BLaER1 treated with 17β-estradiol and CSF1 and Interleukin-3, amounts not matched to agents 10 nM and 100 nM (cell line): ENCODE measurements around the gene DIPK1B.
"Not testable (repeated sequence)": the region's sequence is repeated elsewhere in the genome, so short reads cannot be mapped to it uniquely, and the experiment has no call there.

Source experiments
- H3K27ac ChIP-seq, 11 experiments: shearing (Covaris generic); formaldehyde crosslinking; 2 replicates each; pipeline ENCODE4 v1.8.1; 2022
- H3K27me3 ChIP-seq, 11 experiments: shearing (Covaris generic); formaldehyde crosslinking; 2 replicates each; pipeline ENCODE4 v1.8.1; 2022
- H3K36me3 ChIP-seq, 11 experiments: shearing (Covaris generic); formaldehyde crosslinking; 2 replicates each; pipeline ENCODE4 v1.8.1; 2022
- H3K4me1 ChIP-seq, 10 experiments: shearing (Covaris generic); formaldehyde crosslinking; 2 replicates each; pipeline ENCODE4 v1.8.1; 2022
- H3K4me2 ChIP-seq, 11 experiments: shearing (Covaris generic); formaldehyde crosslinking; 2 replicates each; pipeline ENCODE4 v1.8.1; 2022
- H3K4me3 ChIP-seq, 10 experiments: shearing (Covaris generic); formaldehyde crosslinking; 2 replicates each; pipeline ENCODE4 v1.8.1; 2022
- H3K9ac ChIP-seq, 11 experiments: shearing (Covaris generic); formaldehyde crosslinking; 2 replicates each; pipeline ENCODE4 v1.8.1; 2022
- H3K9me3 ChIP-seq, 11 experiments: shearing (Covaris generic); formaldehyde crosslinking; replicated peaks in 1 of 11; 2 replicates each; pipeline ENCODE4 v1.8.1; 2022
- H4K20me1 ChIP-seq, 11 experiments: shearing (Covaris generic); formaldehyde crosslinking; 2 replicates each; pipeline ENCODE4 v1.8.1; 2022
- Cebpa-rat ChIP-seq, 11 experiments: shearing (Covaris generic); IDR thresholded peaks; 2 replicates each; pipeline ENCODE4 v1.8.1; 2022

Gene DIPK1B

DNA sequence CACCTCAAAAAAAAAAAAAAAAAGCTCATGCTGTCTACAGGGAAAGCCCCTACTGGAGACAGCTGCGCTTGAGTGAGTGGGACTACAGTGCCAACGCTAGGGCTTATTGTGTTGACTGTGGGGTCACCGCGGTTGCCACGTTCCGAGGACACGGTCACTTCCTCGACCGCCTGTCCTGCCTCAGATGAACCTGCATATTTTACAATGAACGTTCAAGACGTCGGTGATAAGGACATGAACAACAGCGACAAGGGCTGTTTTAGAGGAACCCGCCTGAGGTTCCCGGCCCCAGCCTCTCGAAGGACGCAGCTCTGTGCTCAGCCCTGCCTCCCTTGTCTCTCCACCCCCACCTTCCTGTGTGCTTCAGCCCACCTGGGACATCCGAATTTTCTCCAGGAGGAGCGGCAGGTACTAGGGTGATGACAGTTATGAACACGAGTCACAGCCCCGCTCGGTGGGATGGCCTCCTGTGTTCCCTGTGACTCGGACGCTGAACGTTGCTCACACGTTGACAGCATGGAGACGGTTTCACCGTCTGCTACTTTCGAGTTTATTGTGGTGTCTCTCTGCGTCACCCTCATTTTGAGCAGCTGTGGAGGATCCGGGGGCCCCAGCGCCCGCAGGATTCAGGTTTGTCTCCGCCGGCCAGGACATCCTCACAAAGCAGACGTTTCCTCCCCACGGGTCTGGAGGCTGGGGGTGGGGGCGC lies 11.3 kb upstream of the DIPK1B start:
- no peaks in the 10 kb centered on the region for H3K9me3 ChIP-seq
- no peaks in the 10 kb centered on the region; a peak in 1 of 22 replicates for H4K20me1 ChIP-seq
- peak overlapping the region; percentile 16 to 81 (median 70); a peak in 20 of 22 replicates for H3K9ac ChIP-seq
- peak overlapping the region; percentile 82 to 100 (median 97) for H3K4me2 ChIP-seq
- H3K4me1 ChIP-seq: peaks cover 83 to 98% (median 97%) of the 10 kb centered on the region in 10 experiments
- H3K27me3 ChIP-seq: peaks cover 0 to 18% (median 0%) of the 10 kb centered on the region in 11 experiments; a peak in 5 of 22 replicates
- H3K4me3 ChIP-seq: peak overlapping the region; percentile 7 to 65 (median 46); a peak in 19 of 20 replicates
- no peaks in the 10 kb centered on the region for H3K36me3 ChIP-seq
- H3K27ac ChIP-seq: peak overlapping the region in 10 of 11 experiments; percentile 46 to 90 (median 80); a peak in 21 of 22 replicates
- no peak for TF ChIP-seq Cebpa-rat (IDR thresholded peaks at IDR 0.05)

DNA sequence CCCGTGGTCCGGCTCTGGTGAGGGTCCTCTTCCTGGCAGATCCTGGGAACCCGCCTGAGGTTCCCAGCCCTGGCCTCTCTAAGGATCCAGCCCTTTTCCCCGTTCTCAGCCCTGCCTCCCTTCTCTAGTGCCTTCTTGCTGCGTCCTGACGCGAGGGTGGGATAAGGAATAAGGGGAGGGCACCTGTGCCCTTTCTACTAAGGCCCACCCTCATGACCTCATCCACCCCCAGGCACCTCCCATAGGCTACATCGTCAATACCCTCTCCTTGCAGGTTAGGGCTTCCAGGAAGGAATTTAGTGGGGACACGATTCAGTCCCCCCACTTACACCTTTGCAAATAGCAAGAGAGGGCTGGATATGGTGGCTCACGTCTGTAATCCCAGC lies 10.7 kb upstream of the DIPK1B start:
- TF ChIP-seq Cebpa-rat (IDR thresholded peaks at IDR 0.05): no peak
- peak overlapping the region in 8 of 10 experiments; percentile 7 to 65 (median 48); a peak in 14 of 20 replicates for H3K4me3 ChIP-seq
- H3K9ac ChIP-seq: peak overlapping the region in 10 of 11 experiments; percentile 56 to 81 (median 72); a peak in 18 of 22 replicates
- peak overlapping the region; percentile 82 to 100 (median 97) for H3K4me2 ChIP-seq
- no peaks in the 10 kb centered on the region for H3K36me3 ChIP-seq
- peaks cover 78 to 97% (median 94%) of the 10 kb centered on the region in 10 experiments for H3K4me1 ChIP-seq
- H3K27ac ChIP-seq: peak overlapping the region in 10 of 11 experiments; percentile 46 to 90 (median 80); a peak in 21 of 22 replicates
- peaks cover 0 to 15% (median 0%) of the 10 kb centered on the region in 11 experiments; a peak in 4 of 22 replicates for H3K27me3 ChIP-seq
- no peaks in the 10 kb centered on the region; a peak in 1 of 22 replicates for H4K20me1 ChIP-seq
- H3K9me3 ChIP-seq: no peaks in the 10 kb centered on the region

DNA sequence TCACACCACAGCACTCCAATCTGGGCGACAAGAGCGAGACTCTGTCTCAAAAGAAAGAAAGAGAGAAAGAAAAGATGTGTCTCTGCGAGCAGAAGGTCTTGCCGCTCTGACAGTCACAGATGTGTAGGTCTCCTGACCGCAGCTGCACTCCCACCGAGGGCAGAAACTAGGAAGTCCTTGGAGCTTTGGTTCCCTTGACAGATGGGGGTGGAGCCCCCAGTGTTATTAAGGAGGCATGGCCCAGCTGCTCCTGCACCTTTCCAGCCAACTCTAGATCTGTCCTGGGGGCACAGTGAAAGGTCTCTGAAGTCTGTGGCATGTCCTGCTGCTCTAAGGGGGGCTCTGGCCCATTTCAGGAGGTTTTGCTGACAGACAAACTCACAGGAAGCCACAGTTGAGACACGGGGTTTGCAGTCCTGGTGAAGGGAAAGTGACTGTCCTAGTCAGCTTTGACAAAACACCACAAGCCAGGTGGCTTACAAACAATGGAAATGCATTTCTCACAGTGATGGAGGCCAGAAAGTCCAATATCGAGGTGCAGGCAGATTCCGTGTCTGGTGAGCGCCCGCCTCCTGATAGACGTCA lies 9.0 kb upstream of the DIPK1B start:
- H3K9ac ChIP-seq: peak overlapping the region in 9 of 11 experiments; percentile 15 to 62 (median 52); a peak in 14 of 22 replicates
- no peaks in the 10 kb centered on the region for H3K9me3 ChIP-seq
- H4K20me1 ChIP-seq: no peaks in the 10 kb centered on the region; a peak in 1 of 22 replicates
- no peaks in the 10 kb centered on the region for H3K36me3 ChIP-seq
- peak overlapping the region in 2 of 10 experiments; percentile 15 to 28; a peak in 2 of 20 replicates for H3K4me3 ChIP-seq
- H3K27me3 ChIP-seq: peaks cover 0 to 15% (median 0%) of the 10 kb centered on the region in 11 experiments; a peak in 4 of 22 replicates
- H3K27ac ChIP-seq: peak overlapping the region in 9 of 11 experiments; percentile 32 to 90 (median 59); a peak in 16 of 22 replicates
- H3K4me2 ChIP-seq: peak overlapping the region; percentile 73 to 100 (median 96)
- peaks cover 74 to 100% (median 95%) of the 10 kb centered on the region in 10 experiments for H3K4me1 ChIP-seq
- no peak for TF ChIP-seq Cebpa-rat (IDR thresholded peaks at IDR 0.05)

DNA sequence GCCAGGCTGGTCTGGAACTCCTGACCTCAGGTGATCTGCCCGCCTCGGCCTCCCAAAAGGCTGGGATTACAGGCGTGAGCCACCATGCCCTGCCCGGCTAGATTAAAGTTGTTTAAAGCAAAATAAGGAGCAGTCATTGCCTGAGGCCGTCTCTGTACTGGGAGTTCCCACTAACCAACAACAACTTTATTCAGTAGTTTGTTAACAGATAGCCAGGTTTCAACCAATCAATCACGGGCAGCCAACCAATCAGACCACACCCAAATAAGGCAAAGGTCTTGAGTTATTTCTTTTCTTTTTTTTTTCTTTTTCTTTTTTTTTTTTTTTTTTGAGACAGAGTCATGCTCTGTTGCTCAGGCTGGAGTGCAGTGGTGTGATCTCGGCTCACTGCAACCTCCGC lies 7.6 kb upstream of the DIPK1B start:
- H3K4me3 ChIP-seq, H4K20me1 ChIP-seq, H3K36me3 ChIP-seq, H3K27ac ChIP-seq, H3K9ac ChIP-seq, H3K9me3 ChIP-seq: not testable (repeated sequence)
- peak overlapping the region in 10 of 11 experiments; percentile 68 to 100 (median 96); a peak in 19 of 22 replicates for H3K4me2 ChIP-seq
- H3K27me3 ChIP-seq: peaks cover 0 to 15% (median 0%) of the 10 kb centered on the region in 11 experiments; a peak in 4 of 22 replicates
- peaks cover 63 to 100% (median 95%) of the 10 kb centered on the region in 10 experiments for H3K4me1 ChIP-seq

DNA sequence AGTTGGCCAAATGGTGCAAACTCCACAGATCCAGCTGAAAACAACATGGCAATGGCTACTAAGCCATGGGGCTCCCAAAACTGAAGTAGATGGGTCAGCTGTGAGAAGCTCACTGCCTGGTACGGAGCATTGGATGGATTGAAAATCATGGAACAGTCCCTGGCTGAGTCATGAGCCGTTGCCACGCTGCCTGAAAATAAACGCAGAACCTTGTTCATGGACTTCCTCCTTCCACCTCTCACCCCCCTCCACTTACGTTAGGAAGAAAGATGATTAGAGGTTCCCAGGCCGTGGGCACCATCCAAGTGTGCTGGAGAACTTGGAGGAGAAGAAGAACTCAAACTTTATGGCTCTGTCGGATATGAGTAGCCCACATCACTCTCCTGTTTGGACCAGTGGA lies 6.8 kb upstream of the DIPK1B start:
- H3K9me3 ChIP-seq: no peaks in the 10 kb centered on the region
- TF ChIP-seq Cebpa-rat (IDR thresholded peaks at IDR 0.05): no peak
- peaks cover 0 to 8% (median 0%) of the 10 kb centered on the region in 11 experiments; a peak in 1 of 22 replicates for H4K20me1 ChIP-seq
- H3K4me2 ChIP-seq: peak overlapping the region; percentile 49 to 100 (median 95)
- no peak overlapping the region for H3K4me3 ChIP-seq
- H3K9ac ChIP-seq: no peak overlapping the region
- H3K27ac ChIP-seq: peak overlapping the region in 2 of 11 experiments; percentile 4 to 41; a peak in 2 of 22 replicates
- H3K27me3 ChIP-seq: peaks cover 0 to 12% (median 0%) of the 10 kb centered on the region in 11 experiments; a peak in 4 of 22 replicates
- H3K36me3 ChIP-seq: no peaks in the 10 kb centered on the region
- H3K4me1 ChIP-seq: peaks cover 55 to 100% (median 91%) of the 10 kb centered on the region in 10 experiments

GRCh38 chr9:136707011-136707410 lies 5.4 kb upstream of the DIPK1B start:
- Histone ChIP-seq H3K9ac (no peak overlapping the region), H3K4me2 (peak overlapping the region in 10 of 11 experiments; percentile 29 to 99 (median 60); a peak in 12 of 22 replicates), H4K20me1 (peaks cover 0 to 8% (median 0%) of the 10 kb centered on the region in 11 experiments; a peak in 1 of 22 replicates), H3K4me3 (no peak overlapping the region), H3K9me3 (no peaks in the 10 kb centered on the region), H3K27ac (no peak overlapping the region), H3K27me3 (peaks cover 0 to 10% (median 0%) of the 10 kb centered on the region in 11 experiments; a peak in 2 of 22 replicates), H3K36me3 (no peaks in the 10 kb centered on the region), H3K4me1 (peaks cover 42 to 97% (median 81%) of the 10 kb centered on the region in 10 experiments)
- TF ChIP-seq Cebpa-rat (IDR thresholded peaks at IDR 0.05): no peak

GRCh38 chr9:136707849-136708517 lies 4.4 kb upstream of the DIPK1B start:
- TF ChIP-seq Cebpa-rat (IDR thresholded peaks at IDR 0.05): no peak
- Histone ChIP-seq H4K20me1 (peaks cover 0 to 8% (median 0%) of the 10 kb centered on the region in 11 experiments; a peak in 4 of 22 replicates), H3K27ac (peak overlapping the region in 7 of 11 experiments; percentile 1 to 58 (median 40); a peak in 7 of 22 replicates), H3K9ac (peak overlapping the region in 4 of 11 experiments; percentile 3 to 50 (median 26); a peak in 4 of 22 replicates), H3K4me2 (peak overlapping the region; percentile 23 to 99 (median 59)), H3K9me3 (no peaks in the 10 kb centered on the region), H3K4me3 (no peak overlapping the region), H3K36me3 (no peaks in the 10 kb centered on the region), H3K4me1 (peaks cover 44 to 88% (median 73%) of the 10 kb centered on the region in 10 experiments), H3K27me3 (peaks cover 0 to 14% (median 0%) of the 10 kb centered on the region in 11 experiments; a peak in 2 of 22 replicates)

DNA sequence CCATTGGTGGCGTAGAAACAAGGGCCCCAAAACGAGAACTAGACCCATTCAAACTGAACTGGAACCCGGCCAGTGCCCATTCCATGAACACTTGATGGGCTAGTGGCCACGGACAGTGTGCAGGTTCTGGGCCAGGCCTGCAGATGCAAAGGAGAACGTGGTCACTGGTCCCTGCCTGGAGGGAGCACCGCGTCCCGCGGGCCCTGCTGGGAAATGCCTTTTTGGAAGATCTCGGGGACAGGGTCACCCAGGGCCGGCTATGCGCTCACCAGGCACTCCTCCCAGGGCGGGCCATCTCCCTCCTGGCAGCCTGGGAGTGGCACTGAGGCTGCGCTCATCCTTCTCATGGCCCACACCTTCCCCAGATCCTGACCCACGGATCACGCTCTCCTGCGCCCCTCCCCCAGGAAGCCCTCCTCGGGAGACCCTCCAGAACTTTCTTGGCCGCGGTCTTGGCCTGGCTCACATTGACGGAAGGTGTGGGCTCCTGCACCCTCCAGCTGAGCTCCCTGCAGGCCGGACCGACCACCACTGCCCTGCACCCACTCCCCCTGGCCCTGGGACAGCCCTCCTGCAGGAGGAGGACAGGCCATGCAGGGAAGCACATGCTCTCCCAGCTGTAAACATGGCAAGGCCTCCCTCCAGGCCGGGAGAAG lies 2.8 kb upstream of the DIPK1B start:
- no peaks in the 10 kb centered on the region for H3K9me3 ChIP-seq
- H4K20me1 ChIP-seq: peaks cover 0 to 17% (median 0%) of the 10 kb centered on the region in 11 experiments; a peak in 5 of 22 replicates
- peaks cover 44 to 88% (median 73%) of the 10 kb centered on the region in 10 experiments for H3K4me1 ChIP-seq
- no peak overlapping the region for H3K9ac ChIP-seq
- H3K36me3 ChIP-seq: no peaks in the 10 kb centered on the region; a peak in 2 of 22 replicates
- peaks cover 0 to 15% (median 0%) of the 10 kb centered on the region in 11 experiments; a peak in 2 of 22 replicates for H3K27me3 ChIP-seq
- no peak for TF ChIP-seq Cebpa-rat (IDR thresholded peaks at IDR 0.05)
- no peak overlapping the region for H3K27ac ChIP-seq
- peak overlapping the region in 9 of 11 experiments; percentile 43 to 99 (median 64); a peak in 18 of 22 replicates for H3K4me2 ChIP-seq
- H3K4me3 ChIP-seq: no peak overlapping the region
